LNCAP (cell line): ENCODE measurements around the gene PRR15L.

ENCODE experiments used
- TF ChIP-seq, protein P1 (sequence below): fragments of 450-650 bp; IDR thresholded peaks from 2 replicates; pipeline ENCODE4 v1.5.1; 2017; ENCODE audit warnings: mild to moderate bottlenecking

Gene PRR15L

DNA sequence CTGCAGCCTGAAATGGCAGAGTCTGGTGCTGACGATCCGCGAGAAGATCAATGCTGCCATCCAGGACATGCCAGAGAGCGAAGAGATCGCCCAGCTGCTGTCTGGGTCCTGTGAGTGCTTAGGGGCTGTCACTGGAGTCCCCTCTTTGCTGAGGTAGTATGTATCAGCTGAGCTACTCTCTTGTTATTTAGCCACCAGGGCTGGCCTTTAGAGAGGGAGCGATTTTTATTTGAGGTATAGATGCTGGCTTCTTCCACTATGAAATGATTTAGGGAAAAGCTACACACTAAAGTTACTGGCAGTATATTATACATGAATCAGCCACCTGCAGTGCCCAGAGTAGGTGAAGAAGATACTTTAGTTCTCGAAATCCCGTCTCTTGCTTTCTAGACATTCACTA lies 15.9 kb upstream of the PRR15L start:
- TF ChIP-seq, protein P1, sequence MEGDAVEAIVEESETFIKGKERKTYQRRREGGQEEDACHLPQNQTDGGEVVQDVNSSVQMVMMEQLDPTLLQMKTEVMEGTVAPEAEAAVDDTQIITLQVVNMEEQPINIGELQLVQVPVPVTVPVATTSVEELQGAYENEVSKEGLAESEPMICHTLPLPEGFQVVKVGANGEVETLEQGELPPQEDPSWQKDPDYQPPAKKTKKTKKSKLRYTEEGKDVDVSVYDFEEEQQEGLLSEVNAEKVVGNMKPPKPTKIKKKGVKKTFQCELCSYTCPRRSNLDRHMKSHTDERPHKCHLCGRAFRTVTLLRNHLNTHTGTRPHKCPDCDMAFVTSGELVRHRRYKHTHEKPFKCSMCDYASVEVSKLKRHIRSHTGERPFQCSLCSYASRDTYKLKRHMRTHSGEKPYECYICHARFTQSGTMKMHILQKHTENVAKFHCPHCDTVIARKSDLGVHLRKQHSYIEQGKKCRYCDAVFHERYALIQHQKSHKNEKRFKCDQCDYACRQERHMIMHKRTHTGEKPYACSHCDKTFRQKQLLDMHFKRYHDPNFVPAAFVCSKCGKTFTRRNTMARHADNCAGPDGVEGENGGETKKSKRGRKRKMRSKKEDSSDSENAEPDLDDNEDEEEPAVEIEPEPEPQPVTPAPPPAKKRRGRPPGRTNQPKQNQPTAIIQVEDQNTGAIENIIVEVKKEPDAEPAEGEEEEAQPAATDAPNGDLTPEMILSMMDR: no peak

DNA sequence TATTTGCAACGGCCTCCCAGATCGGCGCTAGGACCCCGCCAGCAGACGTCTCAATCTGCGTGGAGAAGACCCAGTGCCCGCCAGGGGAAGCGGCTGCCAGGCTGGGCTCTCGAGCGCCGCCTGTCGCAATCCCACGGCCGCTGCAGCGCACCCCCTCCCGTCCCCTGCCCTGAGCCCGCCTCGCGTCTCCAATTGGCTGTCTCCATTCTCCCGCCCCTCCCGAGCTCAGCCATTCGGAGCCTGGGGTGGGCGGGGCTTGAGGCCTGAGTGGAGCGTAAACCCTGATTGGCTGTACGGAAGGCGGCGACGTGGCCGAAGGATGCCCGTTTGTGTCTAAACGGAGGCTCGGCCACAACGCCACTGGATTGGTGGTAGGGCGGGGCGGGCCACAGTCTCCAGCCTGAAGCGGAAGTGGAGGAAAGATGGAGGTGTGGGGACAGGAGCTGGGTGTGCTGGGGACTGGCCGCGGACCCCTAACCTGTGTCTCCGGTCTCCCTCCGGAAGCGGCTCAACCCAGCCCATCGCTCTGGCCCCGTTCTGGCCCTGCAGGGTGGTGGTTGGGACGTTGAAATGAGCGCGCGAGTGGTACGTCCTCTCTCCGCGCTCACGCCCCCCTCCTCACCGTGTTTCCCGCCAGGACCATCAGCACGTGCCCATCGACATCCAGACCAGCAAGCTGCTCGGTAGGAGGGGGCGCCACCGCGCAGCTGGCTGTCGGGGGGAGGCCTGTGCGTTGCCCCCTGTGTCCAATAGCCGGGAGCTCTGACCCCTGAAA lies 13.2 kb upstream of the PRR15L start, which contains the start of gene CDK5RAP3:
Gene CDK5RAP3 (plus strand): TSS at position 389 of the 775 bp plus-strand sequence. CDS start 34 bp downstream, at position 423.
- TF ChIP-seq, protein P1: peak; percentile 98

DNA sequence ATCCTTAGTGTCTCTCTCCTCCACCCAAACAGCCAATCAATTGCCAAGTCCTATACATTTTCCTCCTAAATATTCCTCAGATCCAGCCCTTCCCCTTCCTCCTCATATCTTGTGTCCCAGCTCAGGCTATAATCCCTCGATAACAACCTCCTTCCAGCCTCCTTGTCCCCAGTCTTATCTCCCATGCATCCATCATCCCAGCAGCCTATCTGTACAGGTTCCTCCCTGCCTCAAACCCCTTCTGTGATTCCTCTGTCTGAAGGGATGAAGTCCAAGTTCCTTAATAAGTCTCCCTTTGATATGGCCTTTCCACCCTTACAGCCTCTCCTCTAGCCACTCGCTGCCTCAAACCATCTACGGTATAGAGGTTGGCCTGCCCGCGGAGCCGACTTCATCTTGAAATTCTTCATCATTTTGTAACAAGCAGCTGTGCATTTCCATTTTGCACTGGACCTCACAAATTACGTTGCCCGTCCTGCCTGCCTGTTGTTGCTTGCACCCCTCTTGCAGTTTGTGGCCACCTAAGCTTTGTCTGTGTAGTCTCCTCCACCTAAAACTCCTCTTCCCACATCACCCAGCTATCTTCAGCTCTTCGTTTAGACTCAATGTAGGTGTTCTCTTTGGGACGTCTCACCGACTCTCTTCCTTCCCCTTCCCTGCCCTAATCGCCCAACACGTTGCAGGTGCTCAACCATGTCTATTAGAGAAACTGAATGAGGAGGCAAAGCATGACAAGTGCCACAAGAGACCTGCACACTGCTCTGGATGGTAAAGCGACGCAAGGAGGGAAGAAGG lies 12.4 kb upstream of the PRR15L start:
- TF ChIP-seq, protein P1: no peak

DNA sequence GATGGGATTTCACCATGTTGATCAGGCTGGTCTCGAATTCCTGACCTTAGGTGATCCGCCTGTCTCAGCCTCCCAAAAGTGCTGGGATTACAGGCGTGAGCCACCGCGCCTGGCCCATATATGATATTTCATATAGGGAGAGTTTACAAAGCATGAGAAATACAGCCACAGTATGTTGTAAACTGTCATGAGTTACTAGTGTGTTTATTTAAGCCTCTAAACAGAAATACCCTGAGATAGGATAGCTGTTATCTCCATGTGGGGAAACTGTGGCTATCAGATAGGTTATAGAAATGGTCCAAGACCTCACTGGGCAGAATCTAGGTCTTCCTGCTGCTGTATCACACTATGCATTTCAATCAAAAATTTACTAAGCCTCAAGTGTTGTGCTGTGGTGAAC lies 11.2 kb upstream of the PRR15L start:
- TF ChIP-seq, protein P1: no peak

DNA sequence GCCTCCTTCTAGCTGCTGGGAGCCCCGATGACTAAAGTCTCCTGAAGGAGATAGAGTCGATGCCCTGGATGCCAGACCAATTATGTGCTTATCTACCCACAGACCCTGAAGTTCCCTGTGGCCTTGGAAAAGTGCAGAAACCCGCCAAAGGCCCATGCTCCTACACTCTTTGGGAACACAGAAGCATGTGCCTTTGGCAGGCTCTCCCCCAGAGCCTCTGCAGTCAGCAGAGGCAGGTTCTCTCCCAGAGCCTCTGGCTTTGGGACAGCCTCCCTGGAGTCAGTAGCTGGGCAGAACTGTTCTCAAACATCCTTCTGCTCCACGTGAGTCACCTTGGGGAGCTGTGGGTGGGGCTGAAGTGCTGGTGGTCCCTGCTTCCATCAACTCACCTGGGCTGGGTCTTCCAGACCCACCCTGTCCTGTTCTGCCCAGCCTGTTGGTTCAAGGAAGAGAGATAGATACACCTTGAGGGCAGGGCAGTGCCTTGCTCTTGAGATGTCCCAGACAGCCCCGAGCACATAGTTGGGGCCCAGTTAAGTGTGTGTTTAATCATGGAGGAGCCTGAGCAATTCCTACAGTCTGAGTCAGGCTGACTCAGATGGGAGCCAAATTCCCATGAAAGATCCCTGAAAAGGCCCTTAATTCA lies 10.0 kb upstream of the PRR15L start:
- TF ChIP-seq, protein P1: no peak

DNA sequence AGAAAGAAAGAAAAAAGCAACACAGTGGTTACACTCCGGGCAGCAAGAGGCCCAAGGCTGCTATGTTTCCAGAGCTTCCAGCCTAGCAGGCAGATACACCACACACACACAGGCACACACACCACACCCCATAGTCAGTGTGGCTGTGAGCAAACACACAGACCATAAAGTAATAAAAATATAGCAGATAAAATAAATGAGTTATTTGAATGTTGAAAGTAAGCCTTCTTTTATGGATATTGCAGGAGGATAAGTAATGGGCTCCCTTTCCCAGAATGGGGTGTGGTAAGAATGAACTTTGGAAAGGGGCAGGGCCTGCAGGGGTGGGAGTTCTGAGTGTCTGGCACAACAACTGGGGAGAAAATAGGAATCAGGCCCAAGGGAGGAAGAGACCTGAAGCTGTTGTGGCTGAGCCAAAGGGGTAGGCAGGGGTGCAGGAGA lies 8.4 kb upstream of the PRR15L start:
- TF ChIP-seq, protein P1: no peak

DNA sequence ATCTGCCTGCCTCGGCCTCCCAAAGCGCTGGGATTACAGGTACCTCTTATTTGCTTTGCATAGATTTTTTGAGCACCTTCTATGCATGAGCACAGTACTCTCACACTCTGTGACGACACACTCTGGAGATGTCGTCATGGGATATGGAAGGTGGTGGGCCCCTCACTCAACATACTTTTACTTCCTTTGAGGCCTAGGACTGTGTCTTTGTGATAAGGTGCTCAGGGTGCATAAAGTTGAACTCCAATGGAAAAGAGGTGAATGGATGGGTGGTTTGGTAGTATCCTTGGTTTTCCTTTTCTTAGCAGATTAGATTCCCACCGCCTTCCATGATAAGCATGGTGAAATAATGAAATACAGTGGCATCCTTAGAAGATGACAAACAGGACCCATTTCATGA lies 7.2 kb upstream of the PRR15L start:
- TF ChIP-seq, protein P1: no peak
